Psoas muscle (tissue), 8 donors: ENCODE data around the gene CEP70. TPM values are rescaled to one million over a fixed set of nuclear protein-coding genes. Genes with fewer than 3 reads are reported as not detected.

Source experiments
- ATAC-seq, 4 donors: fragments of 200-7000 bp; cut with Tn5 transposase; one replicate each; pipeline ENCODE4 v1.9.1; 2020; ENCODE audit warnings: moderate library complexity in 3 of 4, mild to moderate bottlenecking in 2 of 4
- DNase-seq, 2 donors: peaks; one replicate each; pipeline ENCODE4 v3.0.0-alpha.2; 2020
- H3K27ac ChIP-seq: fragments of 200-600 bp; one replicate; pipeline ENCODE4 v1.8.0; 2022
- H3K27me3 ChIP-seq, 3 donors: fragments of 200-600 bp in 1 of 3; one replicate each; pipeline versions ENCODE4 v1.6.1 to v1.8.0; 2013 to 2022; ENCODE audit warnings: low read length in 2 of 3, mild to moderate bottlenecking in 2 of 3, moderate library complexity in 1 of 3; ENCODE audit not compliant: insufficient read depth in 3 of 3
- H3K36me3 ChIP-seq, 2 donors: fragments of 200-600 bp in 1 of 2; one replicate each; pipeline versions ENCODE4 v1.6.1 to v1.8.0; 2013 to 2022; ENCODE audit warnings: low read depth in 1 of 2, mild to moderate bottlenecking in 1 of 2, moderate library complexity in 1 of 2; ENCODE audit not compliant: insufficient read depth in 1 of 2
- H3K4me1 ChIP-seq: fragments of 200-600 bp; one replicate; pipeline ENCODE4 v1.8.0; 2022
- H3K4me3 ChIP-seq: fragments of 200-600 bp; one replicate; pipeline ENCODE4 v1.8.0; 2022; ENCODE audit warnings: mild to moderate bottlenecking
- H3K9me3 ChIP-seq: fragments of 200-600 bp; one replicate; pipeline ENCODE4 v1.8.0; 2022
- CTCF ChIP-seq: fragments of 200-600 bp; IDR thresholded peaks from one replicate; pipeline ENCODE4 v1.8.0; 2022; ENCODE audit warnings: antibody characterized with exemption
- WGBS, 3 donors: extraction: QIAGEN DNeasy Blood & Tissue Kit; methylation state at CpG; one replicate each; pipeline versions ENCODE4 v1.1.6 to v1.1.7; 2013; 5-methylcytosine and 5-hydroxymethylcytosine counted together
- intact Hi-C, 2 donors: fragments of 100-400 bp; cut with DNase I; formaldehyde crosslinking; loops; one replicate each; pipeline versions ENCODE4 v1.11.0 to v1.14.2; 2022
- polyA plus RNA-seq, 3 donors: library from polyadenylated mRNA; stranded (reverse); fragments of 200-250 nt; gene quantifications; one replicate each; pipeline ENCODE4 v1.2.3, GENCODE V29; 2013
- total RNA-seq, 4 donors: library from RNA; stranded (reverse); fragmentation: NEBNext Ultra II Directional in 2 of 4; extraction: Animal tissue kit (Norgen Biotek cat#: 25700) in 2 of 4; gene quantifications; one replicate each; pipeline versions ENCODE4 v1.2.1 to v1.2.4, GENCODE V29; 2021 to 2023
- donor health status: healthy with polysubstance abuse.
- donor health status: DM: no; HTN: no; CAD: no; lungs with moderate emphysema.
- donor health status: Bipolar disorder and iron deficiency.
- donor health status: healthy.
- donor health status: DM: yes; HTN: yes; CAD: no.
- donor health status: DM: no; HTN: no; CAD: no.
- donor health status: DM: no; HTN: no; CAD: no.
- donor health status: DM: yes; HTN: yes; CAD: no.

Gene CEP70
- total and polyA plus RNA-seq, 7 donors, result 4.1 to 30.4 (median 21.4) TPM

GRCh38 chr3:138448631-138449030, 145.4 kb downstream of the CEP70 start:
- intact Hi-C loops, result no loop called here
- no peaks in the 10 kb centered on the region for H3K9me3 ChIP-seq
- no peaks in the 10 kb centered on the region for H3K4me1 ChIP-seq
- no peak overlapping the region for H3K4me3 ChIP-seq
- H3K27ac ChIP-seq, result no peak overlapping the region
- ATAC-seq, result no peak
- H3K36me3 ChIP-seq, result no peaks in the 10 kb centered on the region
- whole genome bisulfite sequencing, 3 donors, result 80 to 88% (median 88%) methylated on average over 3 of the region's 3 CpGs
- no peaks in the 10 kb centered on the region for H3K27me3 ChIP-seq
- DNase-seq, result no peak
- TF ChIP-seq CTCF, result no peak

GRCh38 chr3:138445654-138446053, 148.4 kb downstream of the CEP70 start:
- Histone ChIP-seq H3K27ac (no peak overlapping the region), H3K36me3 (no peaks in the 10 kb centered on the region), H3K4me3 (no peak overlapping the region), H3K9me3 (no peaks in the 10 kb centered on the region), H3K27me3 (no peaks in the 10 kb centered on the region), H3K4me1 (no peaks in the 10 kb centered on the region)
- ATAC-seq, result no peak
- no peak for DNase-seq
- intact Hi-C loops, result loop anchor here in 1 of 2 donors (2.0 kb wide), 1 partner anchor 47 kb away; no protein-coding TSS in a partner anchor
- no peak for TF ChIP-seq CTCF
- WGBS, 3 donors, result 88 to 91% (median 88%) methylated on average over 4 of the region's 4 CpGs

GRCh38 chr3:138445236-138445635, 148.8 kb downstream of the CEP70 start:
- WGBS, 3 donors, result 79 to 84% (median 79%) methylated on average over 7 of the region's 7 CpGs
- Histone ChIP-seq H3K36me3 (no peaks in the 10 kb centered on the region), H3K27ac (no peak overlapping the region), H3K4me1 (no peaks in the 10 kb centered on the region), H3K9me3 (no peaks in the 10 kb centered on the region), H3K4me3 (no peak overlapping the region), H3K27me3 (no peaks in the 10 kb centered on the region)
- TF ChIP-seq CTCF, result no peak
- ATAC-seq, result no peak
- DNase-seq, result no peak
- intact Hi-C loops, result loop anchor here in 1 of 2 donors (2.0 kb wide), 1 partner anchor 48 kb away; no protein-coding TSS in a partner anchor

Other genes with a start within 250 kb of the CEP70 start
- 100 to 1,000 TPM; 107 to 166 (median 123) TPM for gene MRAS, start 245.7 kb downstream of the CEP70 start, total RNA-seq
- gene MRAS, start 245.7 kb downstream of the CEP70 start, polyA plus RNA-seq, result 10 to 100 TPM; 43.8 to 88.9 (median 62.7) TPM
- gene ESYT3, start 159.6 kb downstream of the CEP70 start, total RNA-seq, result 1 to 10 TPM; 1.2 to 4.5 (median 2.3) TPM
- gene ESYT3, start 159.6 kb downstream of the CEP70 start, polyA plus RNA-seq, result 1 to 10 TPM in 1 of 3 donors, under 1 TPM in 2; 0.35 to 3.5 (median 0.37) TPM
- 1 to 10 TPM; 2.1 to 3.1 (median 2.3) TPM for gene FAIM, start 14.5 kb upstream of the CEP70 start, total RNA-seq
- 1 to 10 TPM; 2.2 to 3.5 (median 2.5) TPM for gene FAIM, start 14.5 kb upstream of the CEP70 start, polyA plus RNA-seq
- gene PIK3CB, start 240.7 kb upstream of the CEP70 start, total RNA-seq, result 10 to 100 TPM; 14.6 to 46.3 (median 24.5) TPM
- 10 to 100 TPM in 2 of 3 donors, 1 to 10 TPM in 1; 5.8 to 39.1 (median 18.1) TPM for gene PIK3CB, start 240.7 kb upstream of the CEP70 start, polyA plus RNA-seq